WTC11 (cell line): ENCODE results near the gene PDK4.

Experiments
- ATF2 ChIP-seq: sonication (generic); formaldehyde crosslinking; IDR thresholded peaks from 2 replicates; pipeline ENCODE4 v1.8.1; 2022; ENCODE audit warnings: low read depth, missing genetic modification reagents, borderline replicate concordance
- ATF3 ChIP-seq: sonication (generic); formaldehyde crosslinking; conservative IDR thresholded peaks from 2 replicates; pipeline ENCODE4 v1.8.1; 2022; ENCODE audit warnings: mild to moderate bottlenecking, missing genetic modification reagents
- ATF6 ChIP-seq: sonication (generic); formaldehyde crosslinking; IDR thresholded peaks from 2 replicates; pipeline ENCODE4 v1.8.1; 2023; ENCODE audit warnings: mild to moderate bottlenecking, missing genetic modification reagents
- CTCF ChIP-seq: fragments of 200-600 bp; IDR thresholded peaks from 2 replicates; pipeline ENCODE4 v1.8.0; 2022; ENCODE audit warnings: antibody characterized with exemption
- E2F4 ChIP-seq: sonication (generic); formaldehyde crosslinking; IDR thresholded peaks from 2 replicates; pipeline ENCODE4 v1.8.1; 2022; ENCODE audit warnings: low read depth, mild to moderate bottlenecking, moderate library complexity, missing genetic modification reagents, borderline replicate concordance
- E2F5 ChIP-seq: sonication (generic); formaldehyde crosslinking; IDR thresholded peaks from 2 replicates; pipeline ENCODE4 v1.8.1; 2022; ENCODE audit warnings: mild to moderate bottlenecking, moderate library complexity, missing genetic modification reagents
- FOXJ3 ChIP-seq: sonication (generic); formaldehyde crosslinking; IDR thresholded peaks from 2 replicates; pipeline ENCODE4 v1.9.0; 2021; ENCODE audit warnings: missing genetic modification reagents, mild to moderate bottlenecking, borderline replicate concordance
- KAT7 ChIP-seq: sonication (generic); formaldehyde crosslinking; IDR thresholded peaks from 2 replicates; pipeline ENCODE4 v1.8.1; 2023; ENCODE audit warnings: missing genetic modification reagents, mild to moderate bottlenecking, borderline replicate concordance
- MAX ChIP-seq: sonication (generic); formaldehyde crosslinking; IDR thresholded peaks from 2 replicates; pipeline ENCODE4 v1.8.0; 2022; ENCODE audit warnings: mild to moderate bottlenecking, missing genetic modification reagents
- MLX ChIP-seq: sonication (generic); formaldehyde crosslinking; IDR thresholded peaks from 2 replicates; pipeline ENCODE4 v1.8.1; 2023; ENCODE audit warnings: mild to moderate bottlenecking, missing genetic modification reagents, moderate library complexity
- NFYB ChIP-seq: sonication (generic); formaldehyde crosslinking; conservative IDR thresholded peaks from 2 replicates; pipeline ENCODE4 v1.8.0; 2022; ENCODE audit warnings: low read depth, missing genetic modification reagents
- PRRX2 ChIP-seq: fragments of 250-450 bp; sonication (Bioruptor Pico); IDR thresholded peaks from 2 replicates; pipeline ENCODE4 v1.8.0; 2021; ENCODE audit warnings: mild to moderate bottlenecking
- USF1 ChIP-seq: sonication (generic); formaldehyde crosslinking; IDR thresholded peaks from 2 replicates; pipeline ENCODE4 v1.8.0; 2022; ENCODE audit warnings: mild to moderate bottlenecking, missing genetic modification reagents

- no peak for TF ChIP-seq CTCF
- TF ChIP-seq E2F5 (CRISPR knock-in tag) = no peak
- no peak for TF ChIP-seq ATF3 (CRISPR knock-in tag)
- TF ChIP-seq MAX = no peak
- no peak for TF ChIP-seq E2F4
- no peak for TF ChIP-seq KAT7 (CRISPR knock-in tag)
- TF ChIP-seq PRRX2 (CRISPR knock-in tag) = no peak
- no peak for TF ChIP-seq ATF6 (CRISPR knock-in tag)
- TF ChIP-seq NFYB (CRISPR knock-in tag) = no peak
- TF ChIP-seq FOXJ3 = no peak
- no peak for TF ChIP-seq MLX (CRISPR knock-in tag)
- TF ChIP-seq ATF2 = no peak
- TF ChIP-seq USF1 = no peak
Observed at GRCh38 chr7:95622001-95622549, 25.8 kb upstream of the PDK4 start.
